Neural progenitor cell (in vitro differentiated cells): Measurements from ENCODE around the gene IPPK. TPM values are rescaled to one million over a fixed set of nuclear protein-coding genes. Genes with fewer than 3 reads are reported as not detected.
A peak's percentile ranks its signal among the peaks of the same experiment; 100 is the strongest.

ENCODE experiments used
- DNase-seq: peaks from one replicate; pipeline ENCODE4 v3.0.0-alpha.2; 2016; ENCODE audit warnings: low spot score
- H2AFZ ChIP-seq: fragments of 200-600 bp; sonication (generic); replicated peaks from 2 replicates; pipeline ENCODE4 v1.6.1; 2016; ENCODE audit warnings: antibody characterized with exemption
- H3F3A ChIP-seq: fragments of 200-600 bp; sonication (generic); 2 replicates; pipeline ENCODE4 v1.6.1; 2016; ENCODE audit warnings: antibody characterized with exemption, low read depth
- H3K27ac ChIP-seq: fragments of 200-600 bp; sonication (generic); 2 replicates; pipeline ENCODE4 v1.5.1; 2016; ENCODE audit warnings: mild to moderate bottlenecking
- H3K27me3 ChIP-seq: fragments of 200-600 bp; sonication (generic); 2 replicates; pipeline ENCODE4 v1.6.1; 2016; ENCODE audit warnings: mild to moderate bottlenecking, moderate library complexity
- H3K36me3 ChIP-seq: fragments of 200-600 bp; sonication (generic); 2 replicates; pipeline ENCODE4 v1.5.1; 2016
- H3K4me1 ChIP-seq: fragments of 200-600 bp; sonication (generic); 2 replicates; pipeline ENCODE4 v1.6.1; 2016; ENCODE audit warnings: mixed run types
- H3K4me2 ChIP-seq: fragments of 200-600 bp; sonication (generic); 2 replicates; pipeline ENCODE4 v1.6.1; 2016
- H3K4me3 ChIP-seq: fragments of 200-600 bp; sonication (generic); 2 replicates; pipeline ENCODE4 v1.5.1; 2016
- H3K79me2 ChIP-seq: fragments of 200-600 bp; sonication (generic); 2 replicates; pipeline ENCODE4 v1.6.1; 2016; ENCODE audit warnings: low read depth
- H3K9ac ChIP-seq: fragments of 200-600 bp; sonication (generic); 2 replicates; pipeline ENCODE4 v1.6.1; 2016
- H3K9me3 ChIP-seq: fragments of 200-600 bp; sonication (generic); 2 replicates; pipeline ENCODE4 v1.5.1; 2016; ENCODE audit warnings: low read depth
- H4K20me1 ChIP-seq: fragments of 200-600 bp; sonication (generic); 2 replicates; pipeline ENCODE4 v1.6.1; 2016; ENCODE audit warnings: low read depth
- H3K27ac Mint-ChIP-seq: 3 replicates; pipeline ENCODE4 v1.8.0; 2021; ENCODE audit warnings: mixed read lengths
- H3K27me3 Mint-ChIP-seq: 2 replicates; pipeline ENCODE4 v1.8.0; 2022; ENCODE audit warnings: low read depth, mild to moderate bottlenecking, inconsistent platforms, moderate library complexity, mixed read lengths; ENCODE audit not compliant: insufficient read depth
- H3K36me3 Mint-ChIP-seq: 3 replicates; pipeline ENCODE4 v1.8.0; 2021; ENCODE audit warnings: mixed read lengths
- H3K4me1 Mint-ChIP-seq: 3 replicates; pipeline ENCODE4 v1.8.0; 2021; ENCODE audit warnings: mixed read lengths
- H3K4me3 Mint-ChIP-seq: 3 replicates; pipeline ENCODE4 v1.8.0; 2021; ENCODE audit warnings: mild to moderate bottlenecking, moderate library complexity, mixed read lengths
- H3K9me3 Mint-ChIP-seq: 3 replicates; pipeline ENCODE4 v1.8.0; 2020; ENCODE audit warnings: mixed read lengths
- EZH2 ChIP-seq: fragments of 200-600 bp; sonication (generic); IDR thresholded peaks from 2 replicates; pipeline ENCODE4 v1.6.1; 2017; ENCODE audit warnings: antibody characterized with exemption, mild to moderate bottlenecking, moderate library complexity
- EZH2phosphoT487 ChIP-seq: fragments of 200-600 bp; sonication (generic); IDR thresholded peaks from 2 replicates; pipeline ENCODE4 v1.6.1; 2017; ENCODE audit warnings: antibody characterized with exemption
- total RNA-seq: library from RNA; depleted of rRNA; stranded (reverse); fragments of >200 nt; gene quantifications from 2 replicates; pipeline ENCODE4 v1.2.3, GENCODE V29; 2015; ENCODE audit warnings: low replicate concordance
- TF ChIP-seq, protein P1 (sequence below): fragments of 200-600 bp; sonication (generic); IDR thresholded peaks from 2 replicates; pipeline ENCODE4 v1.5.1; 2017; ENCODE audit warnings: antibody characterized with exemption, mild to moderate bottlenecking

IPPK gene
- total RNA-seq, 1 donor from 2014 or later = 16.8 TPM

DNA sequence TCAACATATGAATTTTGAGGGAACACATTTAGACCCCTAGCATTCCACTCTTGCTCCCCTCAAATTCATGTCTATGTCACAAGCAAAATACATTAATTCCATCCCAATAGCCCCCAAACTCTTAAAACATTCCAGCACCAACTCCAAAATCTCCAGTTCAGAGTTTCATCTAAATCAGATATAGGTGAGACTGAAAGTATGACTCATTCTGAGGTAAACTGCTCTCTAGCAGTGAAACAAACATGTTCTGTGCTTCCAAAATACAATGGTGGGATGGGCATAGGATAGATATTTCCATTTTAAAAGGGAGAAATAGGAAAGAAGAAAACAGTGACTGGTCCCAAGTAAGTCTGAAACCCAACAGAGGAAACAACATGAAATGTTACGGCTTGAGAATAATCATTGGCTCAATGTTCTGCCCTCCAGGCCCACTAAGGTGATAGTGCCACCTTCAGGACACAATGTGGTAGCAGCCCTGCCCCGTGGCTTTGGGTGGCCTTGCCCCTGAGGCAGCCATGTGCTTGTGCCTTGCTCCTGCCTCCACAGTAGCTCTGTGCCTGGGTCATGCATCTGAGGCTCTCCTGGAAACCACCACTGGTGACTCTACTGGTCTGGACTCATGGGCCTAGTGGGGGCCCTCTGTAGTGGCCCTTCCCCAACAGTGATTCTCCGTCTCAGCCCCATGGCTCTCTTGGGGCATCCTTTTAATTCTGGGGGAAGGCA is 36.4 kb upstream of the IPPK start:
- Histone ChIP-seq H3K9ac (no peak overlapping the region), H3K4me1 (no peaks in the 10 kb centered on the region), H2AFZ (no peak overlapping the region), H3K36me3 (no peaks in the 10 kb centered on the region), H3K27ac (no peak overlapping the region), H3K79me2 (no peaks in the 10 kb centered on the region), H3K27me3 (no peaks in the 10 kb centered on the region), H3F3A (peaks cover 3% of the 10 kb centered on the region), H4K20me1 (no peaks in the 10 kb centered on the region), H3K9me3 (no peaks in the 10 kb centered on the region), H3K4me3 (no peak overlapping the region), H3K4me2 (no peak overlapping the region)
- no peaks in the 10 kb centered on the region for H3K9me3 Mint-ChIP-seq
- H3K27me3 Mint-ChIP-seq = no peaks in the 10 kb centered on the region
- H3K36me3 Mint-ChIP-seq = peaks cover 17% of the 10 kb centered on the region
- H3K4me1 Mint-ChIP-seq = no peaks in the 10 kb centered on the region
- no peak overlapping the region for H3K27ac Mint-ChIP-seq
- DNase-seq = peak; percentile 55
- H3K4me3 Mint-ChIP-seq = no peak overlapping the region
- TF ChIP-seq, protein P1, sequence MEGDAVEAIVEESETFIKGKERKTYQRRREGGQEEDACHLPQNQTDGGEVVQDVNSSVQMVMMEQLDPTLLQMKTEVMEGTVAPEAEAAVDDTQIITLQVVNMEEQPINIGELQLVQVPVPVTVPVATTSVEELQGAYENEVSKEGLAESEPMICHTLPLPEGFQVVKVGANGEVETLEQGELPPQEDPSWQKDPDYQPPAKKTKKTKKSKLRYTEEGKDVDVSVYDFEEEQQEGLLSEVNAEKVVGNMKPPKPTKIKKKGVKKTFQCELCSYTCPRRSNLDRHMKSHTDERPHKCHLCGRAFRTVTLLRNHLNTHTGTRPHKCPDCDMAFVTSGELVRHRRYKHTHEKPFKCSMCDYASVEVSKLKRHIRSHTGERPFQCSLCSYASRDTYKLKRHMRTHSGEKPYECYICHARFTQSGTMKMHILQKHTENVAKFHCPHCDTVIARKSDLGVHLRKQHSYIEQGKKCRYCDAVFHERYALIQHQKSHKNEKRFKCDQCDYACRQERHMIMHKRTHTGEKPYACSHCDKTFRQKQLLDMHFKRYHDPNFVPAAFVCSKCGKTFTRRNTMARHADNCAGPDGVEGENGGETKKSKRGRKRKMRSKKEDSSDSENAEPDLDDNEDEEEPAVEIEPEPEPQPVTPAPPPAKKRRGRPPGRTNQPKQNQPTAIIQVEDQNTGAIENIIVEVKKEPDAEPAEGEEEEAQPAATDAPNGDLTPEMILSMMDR = peak; percentile 53
- no peak for TF ChIP-seq EZH2

DNA sequence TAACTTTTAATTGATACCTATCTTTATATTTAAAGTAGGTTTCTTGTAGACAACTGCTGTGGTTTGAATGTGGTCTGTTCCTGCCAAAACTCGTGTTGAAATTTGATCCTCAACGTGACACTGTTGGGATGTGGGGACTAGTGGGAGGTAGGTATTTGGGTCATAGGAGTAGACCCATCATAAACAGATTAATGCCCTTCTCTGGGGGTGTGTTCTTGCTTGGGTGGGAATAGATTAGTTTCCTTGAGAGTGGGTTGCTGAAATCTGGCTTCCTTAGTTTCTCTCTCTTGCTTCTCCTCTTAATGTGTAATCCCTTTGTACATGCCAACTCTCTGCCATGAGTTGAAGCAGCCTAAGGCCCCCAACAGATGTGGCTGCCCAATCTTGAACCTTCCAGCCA is 34.6 kb upstream of the IPPK start:
- Histone ChIP-seq H3K27me3 (no peaks in the 10 kb centered on the region), H3F3A (peaks cover 3% of the 10 kb centered on the region), H3K27ac (no peak overlapping the region), H2AFZ (no peak overlapping the region), H3K4me3 (no peak overlapping the region), H3K9me3 (no peaks in the 10 kb centered on the region), H3K4me2 (no peak overlapping the region), H3K79me2 (no peaks in the 10 kb centered on the region), H3K4me1 (no peaks in the 10 kb centered on the region), H3K9ac (no peak overlapping the region), H4K20me1 (no peaks in the 10 kb centered on the region), H3K36me3 (no peaks in the 10 kb centered on the region)
- H3K9me3 Mint-ChIP-seq = no peaks in the 10 kb centered on the region
- TF ChIP-seq EZH2phosphoT487 (no peak), EZH2 (no peak)
- TF ChIP-seq, protein P1 = no peak
- peaks cover 15% of the 10 kb centered on the region for H3K36me3 Mint-ChIP-seq
- no peaks in the 10 kb centered on the region for H3K27me3 Mint-ChIP-seq
- H3K4me3 Mint-ChIP-seq = no peak overlapping the region
- no peaks in the 10 kb centered on the region for H3K4me1 Mint-ChIP-seq
- H3K27ac Mint-ChIP-seq = no peak overlapping the region
- DNase-seq = no peak

DNA sequence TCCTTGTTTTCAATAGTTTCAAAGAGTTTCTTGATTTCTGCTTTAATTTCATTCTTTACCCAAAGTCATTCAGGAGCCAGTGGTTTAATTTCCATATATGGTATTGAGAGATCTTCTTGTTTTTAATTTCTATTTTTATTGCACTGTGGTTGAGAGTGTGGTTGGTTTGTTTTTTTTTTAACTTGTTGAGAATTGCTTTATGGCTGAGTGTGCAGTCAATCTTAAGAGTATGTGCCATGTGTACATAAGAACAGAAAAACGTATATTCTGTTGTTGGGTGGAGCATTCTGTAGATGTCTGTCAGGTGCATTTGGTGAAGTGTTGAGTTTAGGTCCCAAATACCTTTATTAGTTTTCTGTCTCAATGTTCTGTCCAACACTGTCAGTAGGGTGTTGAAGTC is 26.7 kb upstream of the IPPK start:
- no peaks in the 10 kb centered on the region for H3K79me2 ChIP-seq

More for the DNA sequence above, 26.7 kb upstream of the IPPK start:
- Histone ChIP-seq H3K9ac (no peak overlapping the region), H3K4me3 (no peak overlapping the region), H3K4me2 (no peak overlapping the region), H3K9me3 (peaks cover 4% of the 10 kb centered on the region), H2AFZ (no peak overlapping the region), H3F3A (no peaks in the 10 kb centered on the region), H3K36me3 (no peaks in the 10 kb centered on the region), H3K27ac (no peak overlapping the region), H4K20me1 (no peaks in the 10 kb centered on the region), H3K4me1 (no peaks in the 10 kb centered on the region), H3K27me3 (no peaks in the 10 kb centered on the region)
- no peaks in the 10 kb centered on the region for H3K27me3 Mint-ChIP-seq
- no peak for TF ChIP-seq EZH2phosphoT487
- TF ChIP-seq, protein P1 = no peak
- TF ChIP-seq EZH2 = no peak
- H3K4me1 Mint-ChIP-seq = no peaks in the 10 kb centered on the region
- DNase-seq = no peak
- H3K36me3 Mint-ChIP-seq = peaks cover 6% of the 10 kb centered on the region
- H3K9me3 Mint-ChIP-seq = peaks cover 46% of the 10 kb centered on the region
- H3K27ac Mint-ChIP-seq = no peak overlapping the region
- H3K4me3 Mint-ChIP-seq = no peak overlapping the region
